ENCODE results near the gene PPM1N.

DNA sequence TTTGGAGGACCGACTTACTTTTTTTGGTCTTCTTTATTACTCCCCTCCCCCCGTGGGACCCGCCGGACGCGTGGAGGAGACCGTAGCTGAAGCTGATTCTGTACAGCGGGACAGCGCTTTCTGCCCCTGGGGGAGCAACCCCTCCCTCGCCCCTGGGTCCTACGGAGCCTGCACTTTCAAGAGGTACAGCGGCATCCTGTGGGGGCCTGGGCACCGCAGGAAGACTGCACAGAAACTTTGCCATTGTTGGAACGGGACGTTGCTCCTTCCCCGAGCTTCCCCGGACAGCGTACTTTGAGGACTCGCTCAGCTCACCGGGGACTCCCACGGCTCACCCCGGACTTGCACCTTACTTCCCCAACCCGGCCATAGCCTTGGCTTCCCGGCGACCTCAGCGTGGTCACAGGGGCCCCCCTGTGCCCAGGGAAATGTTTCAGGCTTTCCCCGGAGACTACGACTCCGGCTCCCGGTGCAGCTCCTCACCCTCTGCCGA is 30.0 kb upstream of the PPM1N start:
- TF ChIP-seq, protein P1, sequence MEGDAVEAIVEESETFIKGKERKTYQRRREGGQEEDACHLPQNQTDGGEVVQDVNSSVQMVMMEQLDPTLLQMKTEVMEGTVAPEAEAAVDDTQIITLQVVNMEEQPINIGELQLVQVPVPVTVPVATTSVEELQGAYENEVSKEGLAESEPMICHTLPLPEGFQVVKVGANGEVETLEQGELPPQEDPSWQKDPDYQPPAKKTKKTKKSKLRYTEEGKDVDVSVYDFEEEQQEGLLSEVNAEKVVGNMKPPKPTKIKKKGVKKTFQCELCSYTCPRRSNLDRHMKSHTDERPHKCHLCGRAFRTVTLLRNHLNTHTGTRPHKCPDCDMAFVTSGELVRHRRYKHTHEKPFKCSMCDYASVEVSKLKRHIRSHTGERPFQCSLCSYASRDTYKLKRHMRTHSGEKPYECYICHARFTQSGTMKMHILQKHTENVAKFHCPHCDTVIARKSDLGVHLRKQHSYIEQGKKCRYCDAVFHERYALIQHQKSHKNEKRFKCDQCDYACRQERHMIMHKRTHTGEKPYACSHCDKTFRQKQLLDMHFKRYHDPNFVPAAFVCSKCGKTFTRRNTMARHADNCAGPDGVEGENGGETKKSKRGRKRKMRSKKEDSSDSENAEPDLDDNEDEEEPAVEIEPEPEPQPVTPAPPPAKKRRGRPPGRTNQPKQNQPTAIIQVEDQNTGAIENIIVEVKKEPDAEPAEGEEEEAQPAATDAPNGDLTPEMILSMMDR (IDR thresholded peaks at IDR 0.05): peak in 1 of 6 experiments; percentile 0
- TF ChIP-seq POLR2A (IDR thresholded peaks at IDR 0.05): no peak
